Left hindlimb (tissue), 1 donor: ENCODE data around the gene CD38.
A peak's percentile ranks its signal among the peaks of the same experiment; 100 is the strongest.
"Not testable (repeated sequence)": the region's sequence is repeated elsewhere in the genome, so short reads cannot be mapped to it uniquely, and the experiment has no call there.

ENCODE experiments used
- DNase-seq: peaks from one replicate; pipeline ENCODE4 v3.0.0-alpha.2; 2018

The CD38 gene

GRCh38 chr4:15778289-15779241 is at the start of gene CD38:
Gene CD38, plus strand, starts transcription at chr4:15778328. Its CDS starts 87 bp downstream, at chr4:15778415.
- peak; percentile 52 for DNase-seq

GRCh38 chr4:15729910-15730533 is 48.1 kb upstream of the CD38 start:
- DNase-seq: no peak

- DNase-seq: not testable (repeated sequence)
Measured at GRCh38 chr4:15733061-15733460, 45.1 kb upstream of the CD38 start.

- DNase-seq: no peak
Measured at GRCh38 chr4:15735536-15735935, 42.6 kb upstream of the CD38 start.

GRCh38 chr4:15736514-15737050 is 41.5 kb upstream of the CD38 start:
- no peak for DNase-seq

- DNase-seq: no peak
Measured at GRCh38 chr4:15737255-15737654, 40.9 kb upstream of the CD38 start.

- no peak for DNase-seq
Measured at GRCh38 chr4:15738877-15739276, 39.3 kb upstream of the CD38 start.

GRCh38 chr4:15740764-15741404 is 37.2 kb upstream of the CD38 start:
- no peak for DNase-seq

- DNase-seq: no peak
Measured at GRCh38 chr4:15742083-15742582, 36.0 kb upstream of the CD38 start.

- DNase-seq: no peak
Measured at GRCh38 chr4:15742637-15743036, 35.5 kb upstream of the CD38 start.

- no peak for DNase-seq
Measured at GRCh38 chr4:15744016-15744545, 34.0 kb upstream of the CD38 start.

GRCh38 chr4:15746110-15746509 is 32.0 kb upstream of the CD38 start:
- no peak for DNase-seq

GRCh38 chr4:15749001-15749400 is 29.1 kb upstream of the CD38 start:
- DNase-seq: no peak

- DNase-seq: no peak
Measured at GRCh38 chr4:15751153-15751552, 27.0 kb upstream of the CD38 start.

GRCh38 chr4:15753081-15753480 is 25.0 kb upstream of the CD38 start:
- no peak for DNase-seq

GRCh38 chr4:15753786-15754185 is 24.3 kb upstream of the CD38 start:
- DNase-seq: no peak

- DNase-seq: no peak
Measured at GRCh38 chr4:15754323-15754722, 23.8 kb upstream of the CD38 start.

GRCh38 chr4:15755321-15756155 is 22.6 kb upstream of the CD38 start:
- no peak for DNase-seq

GRCh38 chr4:15756361-15756861 is 21.7 kb upstream of the CD38 start:
- no peak for DNase-seq

- no peak for DNase-seq
Measured at GRCh38 chr4:15757054-15757453, 21.1 kb upstream of the CD38 start.

GRCh38 chr4:15758294-15758693 is 19.8 kb upstream of the CD38 start:
- no peak for DNase-seq

GRCh38 chr4:15762460-15762859 is 15.7 kb upstream of the CD38 start:
- not testable (repeated sequence) for DNase-seq
